Raji (cell line): ENCODE results near the gene HDAC4.

Experiments used
- POLR2A ChIP-seq: IDR thresholded peaks from 2 replicates; pipeline ENCODE4 v1.6.1; 2011; ENCODE audit warnings: low read depth, low read length, control low read depth; ENCODE audit not compliant: insufficient read depth

The HDAC4 gene

GRCh38 chr2:239162141-239162821, 238.5 kb downstream of the HDAC4 start:
- TF ChIP-seq POLR2A = no peak

DNA sequence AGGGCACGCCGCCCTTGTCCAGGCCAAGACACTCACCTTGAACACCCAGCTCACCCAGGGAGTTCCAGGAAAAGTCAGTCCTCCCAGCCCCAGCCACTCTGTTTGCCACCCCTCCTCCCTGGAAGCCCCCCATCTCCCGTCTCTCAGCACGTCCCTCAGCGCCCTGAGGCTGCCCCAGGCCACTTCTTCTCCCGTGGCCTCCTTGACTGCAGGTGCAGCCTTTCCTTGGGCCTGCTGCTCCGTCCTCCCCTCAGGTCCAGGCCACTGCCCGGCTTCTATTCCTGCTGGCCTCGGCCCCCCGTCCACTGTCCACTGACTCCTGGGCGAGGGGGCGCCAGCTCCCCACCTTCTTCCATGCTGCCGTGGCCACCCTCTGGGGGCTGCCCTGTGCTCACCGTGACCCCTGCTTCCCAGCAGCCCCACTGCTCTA, 239.1 kb downstream of the HDAC4 start:
- TF ChIP-seq POLR2A = no peak

DNA sequence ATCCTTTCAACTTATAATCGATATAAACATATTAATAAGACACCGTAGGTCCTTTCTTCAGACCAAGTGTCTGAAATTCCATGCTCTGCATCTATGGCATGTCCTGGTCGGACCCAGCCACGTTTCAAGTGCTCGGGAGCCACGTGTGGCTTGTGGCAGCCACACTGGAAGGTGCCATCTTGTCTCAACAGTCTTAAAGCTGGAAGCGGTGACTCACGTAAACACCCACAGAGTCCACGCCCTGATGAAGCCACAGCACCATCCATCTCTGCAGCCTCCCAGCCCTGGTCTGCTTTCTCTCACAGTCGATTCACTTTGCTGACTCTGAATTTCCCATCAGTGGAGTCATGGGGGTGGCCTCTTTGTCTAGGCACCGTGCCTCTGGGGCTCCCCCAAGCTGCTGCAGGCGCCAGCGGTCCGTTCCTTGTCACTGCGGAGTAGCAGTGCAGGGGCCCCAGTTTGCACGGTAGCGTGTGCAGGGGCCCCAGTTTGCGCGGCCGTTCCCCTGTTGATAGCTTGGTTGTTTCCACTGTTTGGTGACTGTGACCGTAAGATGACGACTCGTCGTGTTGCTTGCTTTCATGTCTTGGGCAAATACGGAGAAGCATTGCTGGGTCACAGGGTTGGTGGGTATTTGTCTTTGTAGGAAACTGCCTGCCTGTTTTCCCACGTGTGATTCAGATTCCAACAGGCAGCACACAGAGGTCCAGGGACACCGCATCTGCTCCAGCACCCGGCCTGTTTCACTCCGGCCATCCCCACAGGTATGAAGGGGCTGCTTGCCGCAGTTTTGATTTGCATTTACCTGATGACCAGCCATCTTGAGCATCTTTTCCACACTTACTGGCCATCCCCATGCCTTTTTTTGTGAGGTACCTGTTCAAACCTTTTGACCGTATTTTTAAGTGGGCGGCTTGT, 240.3 kb downstream of the HDAC4 start:
- TF ChIP-seq POLR2A = no peak

DNA sequence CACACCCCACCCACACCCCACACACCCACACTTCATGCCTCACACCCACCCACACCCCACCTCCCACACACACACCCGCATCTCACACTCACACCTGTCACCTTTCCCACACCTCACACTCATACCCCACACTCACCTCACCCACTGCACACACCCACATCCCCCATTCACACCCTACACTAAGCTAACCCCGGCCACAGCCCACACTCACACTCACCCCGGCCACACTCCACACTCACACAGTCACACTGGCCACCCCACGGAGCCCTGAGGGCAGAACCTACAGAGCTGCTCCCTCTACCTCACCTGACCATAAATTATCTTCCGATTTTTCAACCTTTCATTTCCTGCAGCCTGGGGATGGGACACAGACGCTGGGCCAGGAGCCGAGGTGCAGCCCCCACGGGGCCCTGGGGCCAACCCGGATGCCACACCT, 241.3 kb downstream of the HDAC4 start:
- TF ChIP-seq POLR2A = no peak

DNA sequence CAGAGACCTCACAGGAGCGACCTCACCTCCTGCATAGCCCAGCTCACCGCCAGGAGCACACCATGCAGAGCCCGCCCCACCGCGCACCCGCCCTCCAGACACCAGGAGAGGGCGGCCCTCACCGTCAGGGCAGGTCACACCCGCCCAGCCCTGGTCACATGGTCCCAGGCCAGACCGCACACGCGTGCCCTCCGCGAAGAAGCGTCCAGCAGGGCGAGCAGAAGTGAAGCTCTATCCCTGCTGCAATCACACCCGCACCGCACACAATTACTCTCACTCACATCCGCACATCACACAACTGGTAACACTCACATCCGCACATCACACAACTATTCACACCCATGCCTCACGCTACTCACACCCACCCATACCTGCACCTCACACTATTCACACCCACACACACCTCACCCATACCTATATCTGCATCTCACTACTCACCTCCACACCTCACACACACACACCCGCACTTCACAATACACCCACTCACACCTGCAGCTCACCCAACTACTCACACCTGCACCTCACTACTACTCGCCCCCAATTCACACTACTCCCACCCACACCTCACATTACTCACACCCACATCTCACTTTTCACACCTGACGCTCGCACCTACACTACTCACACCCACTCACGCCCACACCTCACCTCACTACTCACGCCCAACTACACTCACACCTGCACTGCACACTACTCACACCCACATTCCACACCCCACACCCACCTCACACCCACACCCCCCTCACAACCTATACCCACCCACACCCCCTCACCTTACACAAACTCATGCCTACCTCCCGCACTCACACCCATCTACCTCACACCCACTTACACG, 242.0 kb downstream of the HDAC4 start:
- no peak for TF ChIP-seq POLR2A

DNA sequence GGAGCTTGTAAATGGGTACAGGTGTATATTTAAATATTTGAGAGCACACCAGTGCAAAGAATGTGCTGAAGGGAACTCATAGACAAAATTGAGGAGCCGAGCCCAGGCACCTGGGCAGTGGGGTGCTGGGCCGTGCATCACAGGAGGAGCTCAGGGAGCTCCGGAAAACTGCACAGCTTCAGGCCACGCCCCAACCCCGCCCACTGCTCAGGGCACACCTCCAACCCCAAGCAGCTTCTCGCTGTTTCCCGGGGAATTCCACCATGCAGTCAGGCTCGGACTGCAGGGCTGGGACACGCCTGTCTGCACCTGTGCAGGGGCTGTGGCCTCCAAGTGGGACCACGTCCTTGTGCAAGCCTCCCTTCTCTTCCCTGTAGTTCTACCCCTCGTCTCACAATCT, 243.0 kb downstream of the HDAC4 start:
- no peak for TF ChIP-seq POLR2A

GRCh38 chr2:239157269-239157668, 243.6 kb downstream of the HDAC4 start:
- no peak for TF ChIP-seq POLR2A

- no peak for TF ChIP-seq POLR2A
Measured at GRCh38 chr2:239156516-239157265, 244.1 kb downstream of the HDAC4 start.

DNA sequence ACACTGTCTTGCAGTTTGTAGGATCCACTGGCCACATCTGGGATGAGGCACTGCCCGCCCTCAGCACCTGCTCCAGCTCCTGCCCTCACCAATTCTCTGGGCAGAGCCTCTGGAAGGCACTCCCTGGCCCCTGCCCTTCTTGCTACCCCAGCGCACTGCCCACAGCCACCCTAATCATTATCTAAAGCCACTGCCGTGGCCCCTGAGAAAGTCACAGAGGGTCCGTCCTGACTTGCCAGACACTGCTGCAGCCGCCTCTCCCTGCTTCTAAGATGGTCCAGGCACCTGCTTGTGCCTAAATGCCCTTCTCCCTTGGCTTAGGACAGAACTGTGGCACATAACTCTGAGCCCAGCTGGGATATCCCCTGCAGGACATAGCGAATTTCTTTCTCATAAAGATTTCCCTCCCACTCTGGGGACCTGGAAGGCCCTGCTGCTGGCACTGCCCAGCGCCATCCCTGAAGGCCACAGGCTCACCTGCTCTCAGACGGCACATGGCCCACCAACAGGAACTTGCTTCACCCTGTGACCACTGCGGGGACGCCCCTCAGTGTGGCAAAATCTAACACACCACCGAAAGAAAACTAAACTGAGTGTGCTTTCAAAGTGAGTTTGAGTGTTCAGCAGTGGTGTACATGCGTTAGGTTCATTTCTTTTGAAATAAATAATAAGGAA, 244.9 kb downstream of the HDAC4 start:
- TF ChIP-seq POLR2A = no peak

DNA sequence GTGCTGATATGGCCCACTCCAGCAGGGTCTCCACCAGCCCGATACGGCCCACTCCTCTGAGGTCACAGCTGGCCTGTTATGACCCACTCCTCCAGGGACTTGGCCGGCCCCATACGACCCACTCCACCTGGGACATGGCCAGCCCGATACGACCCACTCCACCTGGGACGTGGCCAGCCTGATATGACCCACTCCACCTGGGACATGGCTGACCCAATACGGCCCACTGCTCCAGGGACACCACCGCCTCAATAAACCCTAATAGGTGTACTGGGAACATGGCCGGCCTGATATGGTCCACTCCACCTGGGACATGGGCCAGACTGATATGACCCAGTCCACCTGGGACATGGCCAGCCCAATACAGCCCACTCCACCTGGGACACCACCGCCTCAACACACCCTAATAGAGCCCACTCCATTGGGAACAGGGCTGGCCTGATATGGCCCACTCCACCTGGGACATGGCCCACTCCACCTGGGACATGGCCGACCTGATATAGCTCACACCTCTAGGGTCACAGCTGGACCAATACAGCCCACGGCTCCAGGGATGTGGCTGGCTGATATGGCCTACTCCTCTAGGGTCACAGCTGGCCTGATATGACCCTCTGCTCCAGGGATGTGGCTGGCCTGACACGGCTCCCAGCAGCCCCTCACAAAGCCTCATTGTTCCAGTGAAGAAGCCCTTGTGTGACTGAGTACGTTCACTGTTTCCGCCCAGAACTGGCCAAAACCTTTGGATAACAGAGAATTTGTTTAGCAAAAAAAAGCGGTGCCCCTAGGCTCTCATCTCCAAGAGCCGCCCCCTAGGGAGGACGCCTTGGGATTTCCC, 245.6 kb downstream of the HDAC4 start:
- no peak for TF ChIP-seq POLR2A

- TF ChIP-seq POLR2A = no peak
Measured at GRCh38 chr2:239153806-239154591, 246.8 kb downstream of the HDAC4 start.

DNA sequence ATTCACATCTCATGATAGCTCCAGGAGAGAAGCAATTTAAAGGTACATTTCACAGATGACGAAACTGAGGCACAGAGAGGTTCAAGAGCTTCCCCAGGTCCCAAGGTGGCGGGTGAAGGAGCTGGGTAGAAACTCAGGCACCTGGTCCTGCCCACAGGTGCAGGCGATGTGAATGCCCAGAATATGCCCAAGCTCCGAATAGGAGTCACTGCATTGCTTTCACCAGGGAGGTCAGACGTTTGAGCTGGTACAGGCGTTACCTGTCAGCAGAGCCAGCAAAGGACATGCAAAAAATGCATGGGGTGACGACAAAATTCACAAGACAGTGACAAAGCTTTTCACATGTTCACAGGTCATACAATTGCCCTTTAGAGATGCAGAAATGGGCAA, 247.9 kb downstream of the HDAC4 start:
- no peak for TF ChIP-seq POLR2A
